ENCODE measurements around the gene DOCK3.
"Not testable (repeated sequence)": the region's sequence is repeated elsewhere in the genome, so short reads cannot be mapped to it uniquely, and the experiment has no call there.

Gene DOCK3

DNA sequence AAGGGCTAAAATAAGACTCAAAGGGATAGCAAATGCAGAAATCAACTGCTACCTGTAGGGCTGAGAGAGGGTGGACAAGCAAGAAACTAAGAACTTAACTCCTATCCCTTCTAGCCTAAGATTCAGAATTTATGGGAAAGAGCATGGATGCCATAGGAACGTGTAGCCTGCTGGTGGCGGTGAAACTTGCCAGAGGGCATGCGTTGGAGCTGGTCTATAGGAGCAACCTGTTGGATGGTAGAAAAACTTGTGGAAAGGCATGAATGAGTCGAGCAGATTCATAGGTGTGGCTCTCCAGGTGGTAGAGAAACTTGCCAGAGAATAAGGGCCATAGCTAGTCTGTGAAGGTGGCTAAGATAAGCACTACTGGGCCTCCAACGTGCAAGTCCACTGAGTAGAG lies 137.2 kb downstream of the DOCK3 start:
- no peak for DNase-seq

DNA sequence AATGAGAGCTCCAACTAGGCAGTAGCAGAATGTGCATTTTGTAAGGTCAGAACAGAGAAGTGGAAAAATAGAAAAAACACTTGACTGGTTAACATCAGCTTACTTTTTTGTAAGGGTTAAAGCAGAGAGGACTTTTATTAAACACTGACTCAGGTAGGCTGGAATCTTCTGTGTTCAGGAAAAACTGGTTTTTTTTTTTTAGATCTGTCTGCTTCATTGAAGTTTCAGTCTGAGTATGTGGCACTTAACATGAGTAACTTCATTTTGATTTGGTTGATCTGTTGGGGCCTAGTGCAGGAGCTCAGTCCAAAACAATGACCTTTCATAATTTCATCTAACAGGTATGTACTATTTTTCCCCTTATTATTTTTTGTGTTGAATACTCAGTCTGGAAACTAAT lies 141.1 kb downstream of the DOCK3 start:
- no peak for DNase-seq

GRCh38 chr3:50816894-50817293 lies 142.2 kb downstream of the DOCK3 start:
- no peak for DNase-seq

GRCh38 chr3:50817756-50818529 lies 143.2 kb downstream of the DOCK3 start:
- no peak for DNase-seq

DNA sequence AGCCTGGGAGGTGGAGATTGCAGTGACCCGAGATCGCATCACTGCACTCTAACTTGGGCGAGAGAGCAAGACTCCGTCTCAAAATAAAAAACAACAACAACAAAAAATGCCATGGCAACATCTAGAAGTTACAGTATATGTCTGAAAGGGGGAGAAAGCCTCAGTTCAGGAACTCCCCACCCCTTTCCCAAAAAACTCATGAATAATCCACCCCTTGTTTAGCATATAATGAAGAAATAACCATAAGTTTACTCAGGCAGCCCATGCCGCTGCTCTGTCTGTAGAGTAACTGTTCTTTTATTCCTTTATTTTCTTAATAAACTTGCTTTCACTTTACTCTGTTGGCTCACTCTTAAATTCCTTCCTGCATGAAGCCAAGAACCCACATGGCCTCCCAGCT lies 145.2 kb downstream of the DOCK3 start:
- no peak for DNase-seq

GRCh38 chr3:50825841-50826240 lies 151.1 kb downstream of the DOCK3 start:
- DNase-seq: no peak

DNA sequence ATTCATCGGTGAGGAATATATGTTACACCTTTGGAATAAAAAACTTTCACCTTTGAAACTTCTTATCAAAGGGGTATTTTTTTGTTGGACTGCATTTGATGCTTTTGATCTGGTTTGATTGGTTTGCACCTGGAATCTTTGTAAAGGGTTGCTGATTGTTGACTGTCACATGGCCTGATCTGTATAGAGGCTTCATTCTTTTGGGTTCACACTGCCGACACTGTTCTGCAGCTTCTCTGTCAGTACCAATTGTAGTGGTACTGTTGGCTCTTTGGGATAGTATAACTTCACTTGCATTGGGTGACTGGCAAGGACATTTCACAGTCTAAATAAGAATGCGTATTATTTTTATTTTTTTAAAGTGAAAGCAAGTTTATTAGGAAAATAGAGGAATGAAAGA lies 155.7 kb downstream of the DOCK3 start:
- DNase-seq: no peak

DNA sequence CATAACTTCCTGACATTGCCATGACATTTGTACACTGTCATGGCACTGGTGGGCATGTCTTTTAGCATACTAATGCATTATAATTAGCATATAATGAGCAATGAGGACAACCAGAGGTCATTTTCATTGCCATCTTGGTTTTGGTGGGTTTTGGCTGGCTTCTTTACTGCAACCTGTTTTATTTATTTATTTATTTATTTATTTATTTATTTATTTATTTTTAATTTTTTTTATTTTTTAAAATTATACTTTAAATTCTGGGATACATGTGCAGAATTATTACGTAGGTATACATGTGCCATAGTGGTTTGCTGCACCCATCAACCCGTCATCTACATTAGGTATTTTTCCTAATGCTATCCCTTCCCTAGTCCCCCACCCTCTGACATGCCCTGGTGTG lies 156.3 kb downstream of the DOCK3 start:
- DNase-seq: not testable (repeated sequence)

- no peak for DNase-seq
These were observed 166.3 kb downstream of the DOCK3 start for GRCh38 chr3:50840983-50841489.

- DNase-seq: no peak
These were observed 173.6 kb downstream of the DOCK3 start for GRCh38 chr3:50848308-50848707.

GRCh38 chr3:50850639-50851511 lies 176.1 kb downstream of the DOCK3 start:
- no peak for DNase-seq

DNA sequence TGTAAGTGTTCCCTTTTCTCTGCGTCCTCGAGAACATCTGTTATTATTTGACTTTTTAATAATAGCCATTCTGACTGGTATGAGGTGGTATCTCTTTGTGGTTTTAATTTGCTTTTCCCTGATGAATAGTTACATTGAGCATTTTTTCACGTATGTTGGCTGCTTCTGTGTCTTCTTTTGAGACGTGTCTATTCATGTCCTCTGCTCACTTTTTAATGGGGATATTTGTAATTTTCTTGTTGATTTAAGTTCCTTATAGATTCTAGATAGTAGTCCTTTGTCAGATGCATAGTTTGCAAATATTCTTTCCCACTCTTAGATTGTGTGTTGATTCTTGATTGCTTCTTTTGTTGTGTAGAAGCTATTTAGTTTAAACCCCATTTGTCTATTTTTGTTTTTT lies 179.2 kb downstream of the DOCK3 start:
- DNase-seq: no peak

DNA sequence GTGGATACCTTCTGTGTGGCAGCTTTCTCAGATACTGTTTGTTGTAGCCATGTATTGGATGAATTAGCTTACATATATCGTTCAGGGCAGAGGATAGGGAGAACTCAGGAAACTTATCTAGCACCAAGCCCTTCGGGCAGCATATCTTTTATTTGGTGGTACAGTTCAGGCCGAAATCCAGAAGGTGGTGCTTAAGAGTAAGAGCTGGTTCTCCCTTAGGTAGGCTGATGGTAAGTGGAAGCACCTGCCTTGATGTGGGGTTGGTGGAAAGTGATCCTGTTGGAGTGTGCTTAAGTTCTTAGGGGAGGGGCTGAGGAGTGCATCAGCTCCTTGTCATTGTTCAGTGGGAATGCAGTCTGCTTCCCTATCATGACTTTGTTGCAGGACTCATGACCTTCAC lies 187.5 kb downstream of the DOCK3 start:
- no peak for DNase-seq

DNA sequence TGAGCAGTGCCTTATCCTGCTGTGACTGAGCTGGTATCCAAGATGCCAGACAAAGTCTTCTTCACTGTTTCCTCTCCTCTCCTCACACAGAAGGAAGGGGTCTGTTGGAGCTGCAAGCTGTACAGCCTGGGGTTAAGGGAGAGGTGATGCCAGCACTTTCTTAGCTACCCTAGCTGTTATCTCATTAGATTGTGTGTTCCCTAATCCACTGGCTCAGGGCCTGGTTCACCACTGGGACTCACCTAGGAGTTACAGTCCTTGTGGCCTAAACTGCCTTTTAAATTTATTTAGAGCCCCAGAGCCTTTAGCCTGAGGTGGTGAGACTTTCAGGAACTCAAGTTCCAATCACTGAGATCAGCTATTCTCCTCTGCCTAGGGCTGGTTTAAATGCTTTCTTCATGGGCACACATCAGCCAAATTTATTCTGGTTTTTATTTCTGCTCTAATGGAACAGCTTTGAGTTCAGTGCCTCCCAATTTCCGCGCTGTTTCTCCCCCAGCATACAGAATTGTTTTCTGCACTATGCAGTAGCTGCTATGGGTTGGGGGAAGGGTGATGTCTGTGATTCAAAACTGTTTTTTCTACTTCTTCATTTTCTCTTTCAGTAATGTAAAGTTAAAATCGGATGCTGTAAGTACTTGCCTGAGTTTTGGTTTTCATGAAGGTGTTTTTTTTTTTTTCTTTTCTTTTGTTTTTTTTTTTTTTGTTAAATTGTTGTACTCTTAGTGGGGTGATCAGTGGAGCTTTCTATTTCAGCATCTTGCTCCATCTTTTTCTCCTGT lies 198.8 kb downstream of the DOCK3 start:
- DNase-seq: no peak

DNA sequence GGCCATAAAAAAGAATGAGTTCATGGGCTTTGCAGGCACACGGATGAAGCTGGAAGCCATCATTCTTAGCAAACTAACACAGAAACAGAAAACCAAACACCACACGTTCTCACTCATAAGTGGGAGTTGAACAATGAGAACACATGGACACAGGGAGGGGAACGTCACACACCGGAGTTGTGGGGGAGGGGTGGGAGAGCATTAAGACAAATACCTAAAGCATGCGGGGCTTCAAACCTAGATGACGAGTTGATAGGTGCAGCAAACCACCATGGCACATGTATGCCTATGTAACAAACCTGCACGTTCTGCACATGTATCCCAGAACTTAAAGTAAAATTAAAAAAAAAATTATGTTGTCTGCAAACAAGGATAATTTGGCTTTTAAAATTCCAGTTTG lies 200.1 kb downstream of the DOCK3 start:
- DNase-seq: not testable (repeated sequence)

- no peak for DNase-seq
These were observed 202.2 kb downstream of the DOCK3 start for GRCh38 chr3:50876947-50877346.

- not testable (repeated sequence) for DNase-seq
These were observed 208.0 kb downstream of the DOCK3 start for GRCh38 chr3:50882733-50883132.

- no peak for DNase-seq
These were observed 209.0 kb downstream of the DOCK3 start for GRCh38 chr3:50883755-50884154.

DNA sequence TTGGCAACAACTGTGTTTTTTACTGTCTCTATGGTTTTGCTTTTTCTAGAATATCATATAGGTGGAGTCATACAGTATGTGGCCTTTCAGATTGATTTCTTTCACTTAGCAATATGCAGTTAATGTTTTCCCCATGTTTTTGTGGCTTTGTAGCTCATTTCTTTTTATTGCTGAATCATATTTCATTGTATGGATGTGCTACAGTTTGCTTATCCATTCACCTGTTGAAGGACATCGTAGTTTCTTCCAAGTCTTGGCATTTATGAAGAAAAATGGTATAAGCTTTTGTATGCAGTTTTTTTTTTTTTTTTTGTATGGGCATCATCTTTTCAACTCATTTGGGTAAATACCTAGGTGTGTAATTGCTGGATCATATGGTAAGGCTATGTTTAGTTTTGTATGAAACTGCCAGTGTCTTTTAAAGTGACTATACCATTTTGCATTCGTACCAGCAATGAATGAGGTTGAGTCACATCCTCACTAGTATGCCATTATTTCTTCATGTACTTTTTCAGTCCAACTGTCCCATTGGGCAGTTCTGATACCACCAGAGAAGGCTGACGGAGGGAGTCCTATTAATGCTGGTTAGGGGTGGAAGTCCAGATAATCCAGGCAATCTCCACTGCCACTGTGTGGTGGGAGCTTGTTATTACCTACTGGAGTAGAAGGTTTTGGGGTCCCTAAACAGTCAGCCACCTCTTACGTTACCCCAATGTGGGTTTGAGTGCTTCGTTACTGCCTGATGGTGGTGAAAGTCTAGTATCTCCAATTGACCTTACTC lies 210.5 kb downstream of the DOCK3 start:
- no peak for DNase-seq

DNA sequence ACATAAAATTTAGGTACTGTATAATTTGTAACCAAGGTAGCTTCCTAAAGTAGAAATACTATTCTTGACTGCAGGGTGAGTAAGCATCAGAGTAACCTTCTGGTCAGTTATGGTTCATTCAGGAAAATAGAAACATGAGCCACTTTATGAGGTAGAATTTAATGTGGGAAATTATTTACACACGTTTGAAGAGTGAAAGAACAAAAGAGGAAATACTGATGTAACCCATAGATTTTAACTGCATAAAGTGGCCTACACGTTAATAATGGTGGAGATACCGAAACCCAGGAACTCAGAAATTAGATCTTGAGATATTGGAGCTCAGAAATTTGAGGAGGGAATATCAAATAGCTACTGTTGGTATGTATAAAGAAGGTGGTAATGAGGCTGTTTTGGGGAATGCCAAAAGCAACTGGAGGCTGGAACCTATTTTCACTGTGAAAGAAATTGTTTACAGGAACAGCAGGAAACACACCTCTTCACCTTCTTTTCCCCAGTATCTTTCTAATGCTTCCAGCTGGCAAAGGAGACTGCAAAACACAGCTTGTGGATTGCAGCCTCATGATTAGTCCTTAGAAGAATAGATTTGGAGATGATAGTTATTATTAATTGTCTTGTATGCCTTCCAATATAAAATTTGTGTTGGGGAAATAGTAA lies 216.1 kb downstream of the DOCK3 start:
- no peak for DNase-seq

- DNase-seq: not testable (repeated sequence)
These were observed 226.4 kb downstream of the DOCK3 start for GRCh38 chr3:50901097-50901496.

GRCh38 chr3:50912746-50913145 lies 238.0 kb downstream of the DOCK3 start:
- no peak for DNase-seq
